ENCODE results near the gene KRTAP9-1.
"Not testable (repeated sequence)": the region's sequence is repeated elsewhere in the genome, so short reads cannot be mapped to it uniquely, and the experiment has no call there.

KRTAP9-1 gene

GRCh38 chr17:41189837-41190318, at the start of gene KRTAP9-1:
TSS of gene KRTAP9-1 (plus strand) at chr17:41189887. CDS start at chr17:41189887, 0 bp downstream.
- DNase-seq (ENCODE audit: low read depth); H3K4me3 ChIP-seq (ENCODE audit: low read depth, low read length); in situ Hi-C loops (cut with HindIII; ENCODE audit: low sequenced_read_pairs): not testable (repeated sequence)

GRCh38 chr17:41140360-41141131, 49.1 kb upstream of the KRTAP9-1 start, which contains the start of gene KRTAP4-6:
TSS of gene KRTAP4-6 (minus strand) at chr17:41140544. CDS start at chr17:41140487, 57 bp downstream.
- in situ Hi-C loops (cut with HindIII; ENCODE audit: low sequenced_read_pairs) = no loop called here
- no peak within 1 kb of the TSS for H3K4me3 ChIP-seq (ENCODE audit: low read depth, low read length)
- TF ChIP-seq CTCF (IDR thresholded peaks at IDR 0.05; ENCODE audit: low read depth, low read length, missing control alignments) = no peak
- no peak for DNase-seq (ENCODE audit: low read depth)

- in situ Hi-C loops (cut with HindIII; ENCODE audit: low sequenced_read_pairs) = no loop called here
- no peak for TF ChIP-seq CTCF (IDR thresholded peaks at IDR 0.05; ENCODE audit: low read depth, low read length, missing control alignments)
- H3K4me3 ChIP-seq (ENCODE audit: low read depth, low read length) = no peak overlapping the region
- no peak for DNase-seq (ENCODE audit: low read depth)
These were observed 48.3 kb upstream of the KRTAP9-1 start for GRCh38 chr17:41141361-41141760.

- no peak for TF ChIP-seq CTCF (IDR thresholded peaks at IDR 0.05; ENCODE audit: low read depth, low read length, missing control alignments)
- in situ Hi-C loops (cut with HindIII; ENCODE audit: low sequenced_read_pairs) = no loop called here
These were observed 44.8 kb upstream of the KRTAP9-1 start for GRCh38 chr17:41144846-41145245.

GRCh38 chr17:41145261-41145660, 44.4 kb upstream of the KRTAP9-1 start:
- in situ Hi-C loops (cut with HindIII; ENCODE audit: low sequenced_read_pairs) = no loop called here
- DNase-seq (ENCODE audit: low read depth) = no peak
- H3K4me3 ChIP-seq (ENCODE audit: low read depth, low read length) = no peak overlapping the region
- TF ChIP-seq CTCF (IDR thresholded peaks at IDR 0.05; ENCODE audit: low read depth, low read length, missing control alignments) = no peak

More at GRCh38 chr17:41144846-41145245, 44.8 kb upstream of the KRTAP9-1 start:
- H3K4me3 ChIP-seq (ENCODE audit: low read depth, low read length) = no peak overlapping the region
- no peak for DNase-seq (ENCODE audit: low read depth)

GRCh38 chr17:41147531-41148204, 42.0 kb upstream of the KRTAP9-1 start:
- no peak for DNase-seq (ENCODE audit: low read depth)
- in situ Hi-C loops (cut with HindIII; ENCODE audit: low sequenced_read_pairs) = no loop called here
- no peak overlapping the region for H3K4me3 ChIP-seq (ENCODE audit: low read depth, low read length)
- TF ChIP-seq CTCF (IDR thresholded peaks at IDR 0.05; ENCODE audit: low read depth, low read length, missing control alignments) = no peak

- DNase-seq (ENCODE audit: low read depth); in situ Hi-C loops (cut with HindIII; ENCODE audit: low sequenced_read_pairs): not testable (repeated sequence)
These were observed 40.6 kb upstream of the KRTAP9-1 start for GRCh38 chr17:41148971-41149651.

More at GRCh38 chr17:41148971-41149651, 40.6 kb upstream of the KRTAP9-1 start:
- H3K4me3 ChIP-seq (ENCODE audit: low read depth, low read length) = not testable (repeated sequence)
